DMS53 (cell line): ENCODE measurements around the gene DGKG.

Experiments used
- DNase-seq: peaks from one replicate; lab custom pipeline; 2025; lab: John Stamatoyannopoulos, UW

The DGKG gene

GRCh38 chr3:186367631-186368030, 5.6 kb upstream of the DGKG start:
- no peak for DNase-seq

- DNase-seq = no peak
Measured at GRCh38 chr3:186366206-186366605, 4.2 kb upstream of the DGKG start.

- DNase-seq = no peak
Measured at GRCh38 chr3:186365202-186365974, 3.4 kb upstream of the DGKG start.

- no peak for DNase-seq
Measured at GRCh38 chr3:186362988-186363387, 954 bp upstream of the DGKG start.

- DNase-seq = no peak
Measured at GRCh38 chr3:186362537-186362842, 456 bp upstream of the DGKG start.

GRCh38 chr3:186361246-186361761, 730 bp downstream of the DGKG start:
- peak; percentile 38 for DNase-seq

GRCh38 chr3:186360779-186361178, 1.3 kb downstream of the DGKG start:
- peak; percentile 14 for DNase-seq

- DNase-seq = no peak
Measured at GRCh38 chr3:186359078-186359477, 3.0 kb downstream of the DGKG start.

GRCh38 chr3:186356152-186356551, 5.9 kb downstream of the DGKG start:
- no peak for DNase-seq

- DNase-seq = no peak
Measured at GRCh38 chr3:186354100-186354499, 7.9 kb downstream of the DGKG start.

- no peak for DNase-seq
Measured at GRCh38 chr3:186352369-186352768, 9.7 kb downstream of the DGKG start.

- DNase-seq = no peak
Measured at GRCh38 chr3:186342197-186342596, 19.8 kb downstream of the DGKG start.

GRCh38 chr3:186340204-186340603, 21.8 kb downstream of the DGKG start:
- no peak for DNase-seq

- DNase-seq = no peak
Measured at GRCh38 chr3:186339180-186339918, 22.7 kb downstream of the DGKG start.

- DNase-seq = no peak
Measured at GRCh38 chr3:186333256-186333655, 28.8 kb downstream of the DGKG start.

GRCh38 chr3:186330772-186331460, 31.1 kb downstream of the DGKG start:
- DNase-seq = no peak

- no peak for DNase-seq
Measured at GRCh38 chr3:186329589-186329988, 32.4 kb downstream of the DGKG start.

- no peak for DNase-seq
Measured at GRCh38 chr3:186327912-186328487, 34.0 kb downstream of the DGKG start.

GRCh38 chr3:186322761-186323160, 39.3 kb downstream of the DGKG start:
- no peak for DNase-seq

- no peak for DNase-seq
Measured at GRCh38 chr3:186321746-186322145, 40.3 kb downstream of the DGKG start.

GRCh38 chr3:186320862-186321568, 41.0 kb downstream of the DGKG start:
- DNase-seq = no peak

GRCh38 chr3:186319945-186320344, 42.1 kb downstream of the DGKG start:
- DNase-seq = no peak
